OCI-LY1 (cell line): Measurements from ENCODE around the gene NECTIN1.

ENCODE experiments used
- H2AFZ ChIP-seq: fragments of 200-600 bp; sonication (generic), shearing (Covaris generic); 2 replicates; pipeline ENCODE4 v1.6.0; 2014; ENCODE audit warnings: antibody characterized with exemption, mild to moderate bottlenecking, low read length
- H3F3A ChIP-seq: fragments of 200-600 bp; sonication (generic), shearing (Covaris generic); 2 replicates; pipeline ENCODE4 v1.6.0; 2014; ENCODE audit warnings: mild to moderate bottlenecking, antibody characterized with exemption, low read length, moderate library complexity; ENCODE audit not compliant: insufficient read depth
- H3K27ac ChIP-seq: fragments of 200-600 bp; sonication (generic); 2 replicates; pipeline ENCODE4 v1.5.1; 2014; ENCODE audit warnings: low read length, mixed run types, mild to moderate bottlenecking, low read depth; ENCODE audit not compliant: poor library complexity, severe bottlenecking
- H3K27me3 ChIP-seq: fragments of 200-600 bp; sonication (generic); 2 replicates; pipeline ENCODE4 v1.6.0; 2014; ENCODE audit warnings: antibody characterized with exemption, mild to moderate bottlenecking, low read length, moderate library complexity; ENCODE audit not compliant: insufficient read depth
- H3K36me3 ChIP-seq: fragments of 200-600 bp; sonication (generic); 2 replicates; pipeline ENCODE4 v1.6.1; 2014; ENCODE audit warnings: mild to moderate bottlenecking, antibody characterized with exemption, low read length, moderate library complexity, mixed read lengths; ENCODE audit not compliant: insufficient read depth
- H3K4me1 ChIP-seq: fragments of 200-600 bp; sonication (generic); 2 replicates; pipeline ENCODE4 v1.5.1; 2014; ENCODE audit warnings: mild to moderate bottlenecking, low read length, moderate library complexity; ENCODE audit not compliant: insufficient read depth, severe bottlenecking
- H3K4me2 ChIP-seq: fragments of 200-600 bp; sonication (generic), shearing (Covaris generic); 2 replicates; pipeline ENCODE4 v1.6.1; 2014; ENCODE audit warnings: low read length
- H3K4me3 ChIP-seq: fragments of 200-600 bp; sonication (generic); 2 replicates; pipeline ENCODE4 v1.5.1; 2014; ENCODE audit warnings: low read length, low read depth, mild to moderate bottlenecking, mixed read lengths; ENCODE audit not compliant: poor library complexity, severe bottlenecking
- H3K79me2 ChIP-seq: fragments of 200-600 bp; shearing (Covaris generic); 2 replicates; pipeline ENCODE4 v1.6.1; 2016; ENCODE audit warnings: mixed run types, low read length, mixed read lengths; ENCODE audit not compliant: insufficient read depth
- H3K9ac ChIP-seq: fragments of 200-600 bp; sonication (generic), shearing (Covaris generic); 2 replicates; pipeline ENCODE4 v1.6.1; 2014; ENCODE audit warnings: mild to moderate bottlenecking, low read length, mixed read lengths
- H3K9me2 ChIP-seq: fragments of 200-600 bp; sonication (generic), shearing (Covaris generic); 2 replicates; pipeline ENCODE4 v1.6.1; 2014; ENCODE audit warnings: low read depth, mild to moderate bottlenecking, low read length, mixed read lengths
- H3K9me3 ChIP-seq: fragments of 200-600 bp; shearing (Covaris generic); 2 replicates; pipeline ENCODE4 v1.6.1; 2014; ENCODE audit warnings: low read length, mixed read lengths
- H4K20me1 ChIP-seq: fragments of 200-600 bp; sonication (generic), shearing (Covaris generic); 2 replicates; pipeline ENCODE4 v1.6.0; 2016; ENCODE audit warnings: mild to moderate bottlenecking, low read length; ENCODE audit not compliant: insufficient read depth
- CTCF ChIP-seq: fragments of 200-600 bp; sonication (generic), shearing (Covaris generic); IDR thresholded peaks from 2 replicates; pipeline ENCODE4 v1.5.1; 2017; ENCODE audit warnings: mild to moderate bottlenecking, antibody characterized with exemption, low read length, moderate library complexity, mixed read lengths
- EZH2 ChIP-seq: fragments of 200-600 bp; sonication (generic), shearing (Covaris generic); IDR thresholded peaks from 2 replicates; pipeline ENCODE4 v1.8.0; 2017; ENCODE audit warnings: borderline replicate concordance, mixed run types, mild to moderate bottlenecking, antibody characterized with exemption, low read length, moderate library complexity, mixed read lengths

Gene NECTIN1

GRCh38 chr11:119726150-119726553 is 2.8 kb downstream of the NECTIN1 start:
- H3K36me3 ChIP-seq: no peaks in the 10 kb centered on the region
- no peaks in the 10 kb centered on the region for H3K4me1 ChIP-seq
- no peaks in the 10 kb centered on the region for H3K79me2 ChIP-seq
- H3K4me2 ChIP-seq: no peak overlapping the region
- H2AFZ ChIP-seq: no peak overlapping the region
- no peak overlapping the region for H3K27ac ChIP-seq
- H3K4me3 ChIP-seq: no peak overlapping the region
- H4K20me1 ChIP-seq: no peaks in the 10 kb centered on the region
- H3K27me3 ChIP-seq: no peaks in the 10 kb centered on the region
- no peaks in the 10 kb centered on the region for H3K9me2 ChIP-seq
- no peaks in the 10 kb centered on the region for H3K9me3 ChIP-seq
- H3K9ac ChIP-seq: no peak overlapping the region
- TF ChIP-seq EZH2 (no peak), CTCF (no peak)
- H3F3A ChIP-seq: no peaks in the 10 kb centered on the region

- Histone ChIP-seq H3F3A (no peaks in the 10 kb centered on the region), H3K36me3 (no peaks in the 10 kb centered on the region), H3K9ac (no peak overlapping the region), H3K9me3 (no peaks in the 10 kb centered on the region), H3K4me1 (no peaks in the 10 kb centered on the region), H3K79me2 (no peaks in the 10 kb centered on the region), H3K4me2 (no peak overlapping the region), H3K27me3 (no peaks in the 10 kb centered on the region), H3K9me2 (no peaks in the 10 kb centered on the region), H4K20me1 (no peaks in the 10 kb centered on the region), H3K27ac (no peak overlapping the region), H3K4me3 (no peak overlapping the region), H2AFZ (no peak overlapping the region)
- TF ChIP-seq EZH2 (no peak), CTCF (no peak)
Measured at GRCh38 chr11:119724956-119725355, 4.0 kb downstream of the NECTIN1 start.

- H3K79me2 ChIP-seq: no peaks in the 10 kb centered on the region
- H3K27me3 ChIP-seq: no peaks in the 10 kb centered on the region
- H3K9me2 ChIP-seq: no peaks in the 10 kb centered on the region
- no peak overlapping the region for H3K4me3 ChIP-seq
- H2AFZ ChIP-seq: no peak overlapping the region
- H3K9me3 ChIP-seq: no peaks in the 10 kb centered on the region
- H3F3A ChIP-seq: no peaks in the 10 kb centered on the region
- H3K9ac ChIP-seq: no peak overlapping the region
- no peak overlapping the region for H3K27ac ChIP-seq
- H3K36me3 ChIP-seq: no peaks in the 10 kb centered on the region
- TF ChIP-seq EZH2 (no peak), CTCF (no peak)
- H3K4me1 ChIP-seq: no peaks in the 10 kb centered on the region
- H4K20me1 ChIP-seq: no peaks in the 10 kb centered on the region
- no peak overlapping the region for H3K4me2 ChIP-seq
Measured at GRCh38 chr11:119723952-119724325, 5.1 kb downstream of the NECTIN1 start.
